DMS153 treated with DMSO at 0.1 percent for 48 hours (cell line): Measurements from ENCODE around the gene ABCC6.
"Not testable (repeated sequence)": the region's sequence is repeated elsewhere in the genome, so short reads cannot be mapped to it uniquely, and the experiment has no call there.

Source experiments
- DNase-seq: peaks from one replicate; lab custom pipeline; 2025; ENCODE audit not compliant: unreplicated experiment; lab: John Stamatoyannopoulos, UW

Gene ABCC6

GRCh38 chr16:16162591-16162990 is 60.7 kb downstream of the ABCC6 start:
- no peak for DNase-seq

GRCh38 chr16:16161840-16162239 is 61.5 kb downstream of the ABCC6 start:
- DNase-seq, result not testable (repeated sequence)

GRCh38 chr16:16161319-16161718 is 62.0 kb downstream of the ABCC6 start:
- no peak for DNase-seq

- DNase-seq, result no peak
Observed at GRCh38 chr16:16159662-16160061, 63.6 kb downstream of the ABCC6 start.

GRCh38 chr16:16158741-16159374 is 64.4 kb downstream of the ABCC6 start:
- no peak for DNase-seq

- no peak for DNase-seq
Observed at GRCh38 chr16:16158082-16158658, 65.1 kb downstream of the ABCC6 start.

GRCh38 chr16:16157166-16157565 is 66.1 kb downstream of the ABCC6 start:
- DNase-seq, result no peak

- DNase-seq, result no peak
Observed at GRCh38 chr16:16155234-16155633, 68.1 kb downstream of the ABCC6 start.

- no peak for DNase-seq
Observed at GRCh38 chr16:16154281-16154951, 68.9 kb downstream of the ABCC6 start.

GRCh38 chr16:16153000-16153399 is 70.3 kb downstream of the ABCC6 start:
- DNase-seq, result not testable (repeated sequence)

GRCh38 chr16:16151315-16151714 is 72.0 kb downstream of the ABCC6 start:
- no peak for DNase-seq

- DNase-seq, result no peak
Observed at GRCh38 chr16:16150878-16151152, 72.5 kb downstream of the ABCC6 start.

- no peak for DNase-seq
Observed at GRCh38 chr16:16150117-16150877, 73.0 kb downstream of the ABCC6 start.

GRCh38 chr16:16149710-16150116 is 73.6 kb downstream of the ABCC6 start:
- DNase-seq, result no peak

GRCh38 chr16:16148755-16149154 is 74.5 kb downstream of the ABCC6 start:
- no peak for DNase-seq

- not testable (repeated sequence) for DNase-seq
Observed at GRCh38 chr16:16148000-16148599, 75.2 kb downstream of the ABCC6 start.

- no peak for DNase-seq
Observed at GRCh38 chr16:16147316-16147999, 75.8 kb downstream of the ABCC6 start.

- DNase-seq, result no peak
Observed at GRCh38 chr16:16146380-16147315, 76.6 kb downstream of the ABCC6 start.

GRCh38 chr16:16145286-16145685 is 78.0 kb downstream of the ABCC6 start:
- DNase-seq, result no peak

- no peak for DNase-seq
Observed at GRCh38 chr16:16144416-16144815, 78.9 kb downstream of the ABCC6 start.
